Neuronal stem cell (in vitro differentiated cells): Measurements from ENCODE around the gene KIF1A.

Experiments
- DNase-seq: peaks from one replicate; pipeline ENCODE4 v3.0.0-alpha.2; 2013; ENCODE audit warnings: low spot score
- H2AFZ ChIP-seq: one replicate; pipeline ENCODE4 v1.6.1; 2013; ENCODE audit warnings: mild to moderate bottlenecking, low read length, inconsistent platforms
- H2AK5ac ChIP-seq: 2 replicates; pipeline ENCODE4 v1.6.1; 2013; ENCODE audit warnings: low read depth, mild to moderate bottlenecking, inconsistent platforms, low read length, moderate library complexity, mixed read lengths
- H2BK120ac ChIP-seq: 2 replicates; pipeline ENCODE4 v1.6.1; 2013; ENCODE audit warnings: low read depth, mild to moderate bottlenecking, inconsistent platforms, low read length, moderate library complexity, mixed read lengths
- H2BK12ac ChIP-seq: one replicate; pipeline ENCODE4 v1.6.1; 2013; ENCODE audit warnings: low read length, inconsistent platforms
- H2BK15ac ChIP-seq: 2 replicates; pipeline ENCODE4 v1.6.1; 2013; ENCODE audit warnings: mild to moderate bottlenecking, low read length, inconsistent platforms, mixed read lengths
- H2BK5ac ChIP-seq: one replicate; pipeline ENCODE4 v1.6.1; 2013; ENCODE audit warnings: inconsistent platforms, mild to moderate bottlenecking, low read length, moderate library complexity
- H3K14ac ChIP-seq: one replicate; pipeline ENCODE4 v1.6.1; 2013; ENCODE audit warnings: low read length, inconsistent platforms
- H3K18ac ChIP-seq: 2 replicates; pipeline ENCODE4 v1.6.1; 2013; ENCODE audit warnings: low read length, inconsistent platforms
- H3K23ac ChIP-seq: 2 replicates; pipeline ENCODE4 v1.6.1; 2013; ENCODE audit warnings: low read depth, mild to moderate bottlenecking, mixed read lengths, low read length, inconsistent platforms; ENCODE audit not compliant: poor library complexity
- H3K27ac ChIP-seq: replicated peaks from 3 replicates; pipeline ENCODE4 v1.5.1; 2013; ENCODE audit warnings: low read length, inconsistent platforms
- H3K27me3 ChIP-seq, 3 experiments: 2 replicates each; pipeline ENCODE4 v1.6.1; 2013; ENCODE audit warnings: low read length in 3 of 3, mild to moderate bottlenecking in 2 of 3, inconsistent platforms in 1 of 3, low read depth in 1 of 3, mixed read lengths in 1 of 3, moderate library complexity in 1 of 3; ENCODE audit not compliant: control insufficient read depth in 3 of 3, insufficient read depth in 3 of 3
- H3K36me3 ChIP-seq, 2 donors: replicated peaks in 1 of 2; 2 replicates each; pipeline ENCODE4 v1.6.1; 2013; ENCODE audit warnings: low read length in 2 of 2; ENCODE audit not compliant: control insufficient read depth in 2 of 2, insufficient read depth in 2 of 2
- H3K4ac ChIP-seq: 2 replicates; pipeline ENCODE4 v1.6.1; 2013; ENCODE audit warnings: inconsistent platforms, mild to moderate bottlenecking, low read length, moderate library complexity
- H3K4me1 ChIP-seq, 2 donors: 1 replicate in 1 of 2; 2 replicates in 1 of 2; pipeline ENCODE4 v1.6.1; 2013; ENCODE audit warnings: low read length in 2 of 2, low read depth in 1 of 2; ENCODE audit not compliant: control insufficient read depth in 2 of 2, insufficient read depth in 1 of 2
- H3K4me2 ChIP-seq: one replicate; pipeline ENCODE4 v1.6.1; 2013; ENCODE audit warnings: mild to moderate bottlenecking, low read length, inconsistent platforms; ENCODE audit not compliant: insufficient read depth, poor library complexity, severe bottlenecking
- H3K4me3 ChIP-seq, 2 donors: 2 replicates each; pipeline ENCODE4 v1.5.1; 2013; ENCODE audit warnings: low read length in 2 of 2, mild to moderate bottlenecking in 2 of 2, inconsistent platforms in 1 of 2, moderate library complexity in 1 of 2
- H3K79me1 ChIP-seq: one replicate; pipeline ENCODE4 v1.6.1; 2013; ENCODE audit warnings: low read depth, mild to moderate bottlenecking, inconsistent platforms, low read length, moderate library complexity
- H3K9ac ChIP-seq: one replicate; pipeline ENCODE4 v1.6.1; 2013; ENCODE audit warnings: mild to moderate bottlenecking, low read depth, low read length, inconsistent platforms; ENCODE audit not compliant: poor library complexity
- H3K9me3 ChIP-seq, 2 donors: replicated peaks in 1 of 2; 2 replicates each; pipeline versions ENCODE3 to v1.6.1; 2013; ENCODE audit warnings: low read length in 2 of 2, mild to moderate bottlenecking in 2 of 2, inconsistent platforms in 1 of 2, low read depth in 1 of 2, mixed read lengths in 1 of 2, moderate library complexity in 1 of 2; ENCODE audit not compliant: control insufficient read depth in 2 of 2, insufficient read depth in 1 of 2
- H4K8ac ChIP-seq: one replicate; pipeline ENCODE4 v1.6.1; 2013; ENCODE audit warnings: low read depth, mild to moderate bottlenecking, inconsistent platforms, low read length, moderate library complexity
- H4K91ac ChIP-seq: one replicate; pipeline ENCODE4 v1.6.1; 2013; ENCODE audit warnings: low read length, low read depth, mild to moderate bottlenecking, inconsistent platforms; ENCODE audit not compliant: poor library complexity
- WGBS, 2 donors: extraction: QIAGEN DNeasy Blood & Tissue Kit; methylation state at CpG; one replicate each; pipeline ENCODE4 v1.1.7; 2013; ENCODE audit warnings: missing lambda C conversion rate in 2 of 2, mixed read lengths in 1 of 2; ENCODE audit not compliant: insufficient read length in 2 of 2, insufficient replicate concordance in 1 of 2; ENCODE audit errors: extremely low coverage in 2 of 2; 5-methylcytosine and 5-hydroxymethylcytosine counted together

The KIF1A gene

DNA sequence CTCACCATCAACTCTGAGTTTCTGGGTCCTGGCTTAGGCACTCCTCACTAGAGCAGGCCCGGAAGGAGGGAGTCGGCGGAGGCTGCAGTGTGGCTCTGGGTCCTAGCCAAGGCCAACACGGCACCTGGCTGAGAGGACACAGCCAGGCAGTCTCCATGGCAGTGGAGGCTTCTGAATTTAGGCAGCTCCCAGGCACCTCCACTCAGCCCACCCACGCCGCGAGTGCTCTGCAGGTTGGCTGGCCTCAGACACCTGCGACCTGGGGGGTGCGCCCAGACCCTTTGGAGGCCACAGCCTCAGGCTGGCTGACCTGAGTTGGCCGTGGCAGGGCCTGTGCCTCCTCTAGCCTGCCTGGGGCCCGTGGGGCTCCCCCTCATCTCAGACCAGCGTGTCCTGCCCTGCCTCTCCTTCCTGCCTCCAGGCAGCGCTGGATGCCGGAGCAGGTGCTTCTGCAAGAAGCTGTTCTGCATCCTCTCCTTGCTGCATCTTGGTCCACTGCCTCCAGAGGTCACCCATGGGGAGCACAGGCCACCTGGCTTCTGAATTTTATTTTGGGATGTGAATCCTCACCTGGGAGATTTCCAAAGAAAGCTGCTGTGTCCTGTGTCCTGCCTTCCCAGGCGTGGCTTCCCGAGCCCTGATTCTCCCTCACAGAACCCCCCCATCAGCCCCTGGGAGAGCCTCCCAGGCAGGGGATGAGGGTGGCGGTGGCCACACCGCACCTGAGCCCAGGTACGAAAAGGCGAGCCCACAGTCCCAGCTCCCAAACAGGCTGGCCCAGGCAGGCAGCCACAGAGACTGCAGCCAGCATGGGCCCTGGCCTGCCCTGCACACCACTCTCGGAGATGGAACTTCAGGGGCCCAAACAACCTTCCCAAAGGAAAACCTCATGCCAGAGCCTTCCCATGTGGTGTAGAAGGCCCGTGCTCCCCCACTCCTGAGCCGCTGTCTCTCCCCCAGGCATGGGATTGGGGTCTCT is 105.0 kb downstream of the KIF1A start:
- no peaks in the 10 kb centered on the region for H3K4me1 ChIP-seq
- H3K4me3 ChIP-seq, result no peak overlapping the region
- no peak overlapping the region for H3K4ac ChIP-seq
- H3K27me3 ChIP-seq, result peaks cover 0 to 2% (median 0%) of the 10 kb centered on the region in 3 experiments
- H4K91ac ChIP-seq, result no peak overlapping the region
- no peak overlapping the region for H3K23ac ChIP-seq
- H3K4me2 ChIP-seq, result no peak overlapping the region
- no peaks in the 10 kb centered on the region for H3K9me3 ChIP-seq
- peak overlapping the region; percentile 21 for H3K14ac ChIP-seq
- no peak overlapping the region for H2BK15ac ChIP-seq
- H3K27ac ChIP-seq, result no peak overlapping the region
- H2AFZ ChIP-seq, result no peak overlapping the region
- peaks cover 5% of the 10 kb centered on the region for H3K79me1 ChIP-seq
- peak overlapping the region; percentile 39 for H2BK5ac ChIP-seq
- no peak overlapping the region for H2BK12ac ChIP-seq
- no peak overlapping the region for H3K9ac ChIP-seq
- H3K18ac ChIP-seq, result no peak overlapping the region
- no CpG with 5 or more reads among the region's 23 CpGs for WGBS, 2 donors
- DNase-seq, result no peak
- H2BK120ac ChIP-seq, result no peak overlapping the region
- peak overlapping the region; percentile 28 for H2AK5ac ChIP-seq
- H3K36me3 ChIP-seq, result peaks cover 19 to 23% of the 10 kb centered on the region in 2 donors
- peak overlapping the region; percentile 72 for H4K8ac ChIP-seq

DNA sequence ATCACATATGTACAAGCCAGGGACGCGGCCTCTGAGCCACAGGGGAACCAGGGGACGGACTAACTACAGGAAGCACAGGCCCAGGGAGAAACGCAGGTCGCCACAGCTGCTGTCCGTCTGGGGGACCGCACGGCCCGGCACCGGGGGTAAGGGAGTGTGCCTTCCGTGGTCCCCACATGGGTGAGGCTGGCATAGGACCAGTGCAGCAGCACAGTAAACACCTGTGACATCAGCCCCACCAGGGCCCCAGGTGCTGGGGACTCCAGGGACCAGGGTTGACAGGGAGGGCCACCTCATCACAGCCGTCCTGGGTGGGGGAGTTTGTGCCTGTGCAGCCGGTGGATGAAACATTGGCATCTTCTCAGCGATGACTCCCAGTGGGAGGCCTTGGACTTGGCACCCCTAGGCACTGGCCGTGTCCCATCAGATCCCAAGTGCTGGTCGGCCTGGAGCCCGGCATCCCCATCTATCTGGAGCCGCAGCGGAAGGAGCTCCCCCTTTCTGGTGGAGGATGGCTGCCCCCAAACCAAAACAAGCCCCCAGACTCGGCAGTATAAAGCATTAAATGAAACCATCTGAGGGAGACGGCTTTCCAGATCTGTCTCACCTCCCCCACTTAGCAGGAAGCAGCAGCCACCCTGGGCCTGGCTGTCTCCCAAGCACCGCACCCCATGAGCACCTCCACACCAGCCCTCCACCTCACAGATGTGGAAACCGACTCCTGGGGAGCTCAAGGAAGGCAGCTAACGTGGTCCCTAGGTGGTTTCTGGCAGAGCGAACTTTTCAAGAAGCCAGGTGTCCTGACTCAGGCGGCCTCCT is 105.9 kb downstream of the KIF1A start:
- Histone ChIP-seq H3K4me3 (no peak overlapping the region), H3K4me2 (no peak overlapping the region), H2AFZ (no peak overlapping the region), H3K36me3 (peaks cover 18 to 23% of the 10 kb centered on the region in 2 donors), H3K9me3 (no peaks in the 10 kb centered on the region), H3K4ac (no peak overlapping the region), H2BK120ac (no peak overlapping the region), H2BK15ac (no peak overlapping the region), H3K9ac (no peak overlapping the region), H3K4me1 (no peaks in the 10 kb centered on the region), H3K27me3 (peaks cover 0 to 2% (median 0%) of the 10 kb centered on the region in 3 experiments), H4K91ac (no peak overlapping the region), H3K23ac (no peak overlapping the region), H3K14ac (no peak overlapping the region), H4K8ac (peak overlapping the region; percentile 17), H2BK12ac (no peak overlapping the region), H3K27ac (no peak overlapping the region), H3K18ac (no peak overlapping the region), H2BK5ac (peak overlapping the region; percentile 39), H2AK5ac (no peak overlapping the region), H3K79me1 (peaks cover 5% of the 10 kb centered on the region)
- DNase-seq, result no peak
- WGBS, 2 donors, result no CpG with 5 or more reads among the region's 26 CpGs

- H4K8ac ChIP-seq, result no peak overlapping the region
- no peaks in the 10 kb centered on the region for H3K4me1 ChIP-seq
- no peak overlapping the region for H2BK120ac ChIP-seq
- no peak overlapping the region for H2BK15ac ChIP-seq
- no peak overlapping the region for H3K9ac ChIP-seq
- H3K18ac ChIP-seq, result no peak overlapping the region
- H3K23ac ChIP-seq, result peak overlapping the region; percentile 81
- no peak overlapping the region for H3K14ac ChIP-seq
- no peak overlapping the region for H3K27ac ChIP-seq
- H3K4me3 ChIP-seq, result peak overlapping the region in 1 of 2 donors; percentile 48
- H3K4me2 ChIP-seq, result no peak overlapping the region
- no peak overlapping the region for H4K91ac ChIP-seq
- H2BK5ac ChIP-seq, result no peak overlapping the region
- no peak overlapping the region for H3K4ac ChIP-seq
- H2BK12ac ChIP-seq, result no peak overlapping the region
- H3K9me3 ChIP-seq, result no peaks in the 10 kb centered on the region
- no peak overlapping the region for H2AFZ ChIP-seq
- H3K79me1 ChIP-seq, result peaks cover 5% of the 10 kb centered on the region
- H3K27me3 ChIP-seq, result peaks cover 0 to 2% (median 0%) of the 10 kb centered on the region in 3 experiments
- no CpG with 5 or more reads among the region's 25 CpGs for WGBS, 2 donors
- peaks cover 9 to 17% of the 10 kb centered on the region in 2 donors for H3K36me3 ChIP-seq
- no peak overlapping the region for H2AK5ac ChIP-seq
- no peak for DNase-seq
These were observed 106.7 kb downstream of the KIF1A start for GRCh38 chr2:240713071-240713927.
